ENCODE results near the gene TMEM72. TPM values are rescaled to one million over a fixed set of nuclear protein-coding genes. Genes with fewer than 3 reads are reported as not detected.

Gene TMEM72
- total and polyA plus RNA-seq, 2 donors (not counting 3 experiments of a cell fraction or from before 2014, with no cell fraction given) = not detected

DNA sequence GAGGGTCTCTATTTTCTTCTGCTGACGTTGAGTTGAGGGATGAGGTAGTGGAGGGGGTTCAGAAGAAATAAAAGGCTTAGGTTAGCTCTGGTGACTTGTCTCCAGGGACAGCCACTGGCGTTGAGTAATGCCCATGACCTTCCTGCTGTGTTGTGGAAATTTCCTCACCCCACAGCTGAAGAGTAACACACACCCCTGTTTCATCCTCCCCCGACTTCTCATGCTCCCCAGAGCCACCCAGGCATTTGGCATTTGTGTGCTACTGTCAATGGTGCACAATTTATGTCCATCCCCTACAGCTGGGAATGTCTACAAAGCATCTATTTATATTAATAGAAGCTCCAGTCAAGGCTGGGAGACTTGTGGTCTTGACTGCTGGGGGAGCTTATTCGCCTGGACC, 4.7 kb upstream of the TMEM72 start:
- no peak for FAIRE-seq
- BruUV-seq (replicated peaks) = no TSS peak
- Histone ChIP-seq H3K9me3 (replicated peaks; ENCODE audit: control insufficient read depth, insufficient read depth, low read length) (no peaks in the 10 kb centered on the region), H3K36me3 (ENCODE audit: control insufficient read depth in 2 of 2, extremely low read depth in 1 of 2, insufficient read depth in 2 of 2, low read length in 2 of 2) (no peaks in the 10 kb centered on the region), H2AFZ (ENCODE audit: low read depth, low read length) (no peak overlapping the region), H3K4me1 (ENCODE audit: control insufficient read depth, extremely low read depth, insufficient read depth, low read length) (no peaks in the 10 kb centered on the region), H3K9ac (replicated peaks; ENCODE audit: extremely low read depth, insufficient read depth, low read length) (no peak overlapping the region), H4K20me1 (replicated peaks; ENCODE audit: control insufficient read depth, extremely low read depth, insufficient read depth, low read length) (no peaks in the 10 kb centered on the region), H3K4me3 (replicated peaks in 1 of 3; ENCODE audit: insufficient read depth in 1 of 3, low read depth in 1 of 3, low read length in 3 of 3) (no peak overlapping the region), H3K27ac (ENCODE audit: insufficient read depth, low read depth, low read length) (no peak overlapping the region), H3K4me2 (ENCODE audit: insufficient read depth, low read length) (no peak overlapping the region), H3K79me2 (ENCODE audit: control insufficient read depth, insufficient read depth, low read length) (no peaks in the 10 kb centered on the region), H3K27me3 (ENCODE audit: control insufficient read depth in 2 of 2, insufficient read depth in 2 of 2, low read length in 2 of 2) (peaks cover 0 to 2% of the 10 kb centered on the region in 2 experiments), H3K9me1 (replicated peaks; ENCODE audit: control insufficient read depth, extremely low read depth, insufficient read depth, low read length) (no peaks in the 10 kb centered on the region)
- ChIA-PET POLR2A (no interaction called here), CTCF (no interaction called here)
- no peak for DNase-seq (ENCODE audit: low read depth, low spot score)
- intact Hi-C loops (cut with micrococcal nuclease) = no loop called here
- TF ChIP-seq, protein P1, sequence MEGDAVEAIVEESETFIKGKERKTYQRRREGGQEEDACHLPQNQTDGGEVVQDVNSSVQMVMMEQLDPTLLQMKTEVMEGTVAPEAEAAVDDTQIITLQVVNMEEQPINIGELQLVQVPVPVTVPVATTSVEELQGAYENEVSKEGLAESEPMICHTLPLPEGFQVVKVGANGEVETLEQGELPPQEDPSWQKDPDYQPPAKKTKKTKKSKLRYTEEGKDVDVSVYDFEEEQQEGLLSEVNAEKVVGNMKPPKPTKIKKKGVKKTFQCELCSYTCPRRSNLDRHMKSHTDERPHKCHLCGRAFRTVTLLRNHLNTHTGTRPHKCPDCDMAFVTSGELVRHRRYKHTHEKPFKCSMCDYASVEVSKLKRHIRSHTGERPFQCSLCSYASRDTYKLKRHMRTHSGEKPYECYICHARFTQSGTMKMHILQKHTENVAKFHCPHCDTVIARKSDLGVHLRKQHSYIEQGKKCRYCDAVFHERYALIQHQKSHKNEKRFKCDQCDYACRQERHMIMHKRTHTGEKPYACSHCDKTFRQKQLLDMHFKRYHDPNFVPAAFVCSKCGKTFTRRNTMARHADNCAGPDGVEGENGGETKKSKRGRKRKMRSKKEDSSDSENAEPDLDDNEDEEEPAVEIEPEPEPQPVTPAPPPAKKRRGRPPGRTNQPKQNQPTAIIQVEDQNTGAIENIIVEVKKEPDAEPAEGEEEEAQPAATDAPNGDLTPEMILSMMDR (IDR thresholded peaks at IDR 0.05; ENCODE audit: extremely low read depth in 1 of 2, insufficient read depth in 1 of 2, low read depth in 1 of 2, low read length in 2 of 2) = no peak
- TF ChIP-seq POLR2AphosphoS5 (IDR thresholded peaks at IDR 0.05; ENCODE audit: insufficient read depth, low read depth, low read length) (no peak), EZH2 (IDR thresholded peaks at IDR 0.05; ENCODE audit: borderline replicate concordance, low read depth, low read length, severe bottlenecking) (no peak)
- dilution Hi-C loops (cut with MboI; ENCODE audit: extremely low pct_ligation_motif_present, low sequenced_read_pairs) = no loop called here

- Histone ChIP-seq H3K9me3 (replicated peaks; ENCODE audit: control insufficient read depth, insufficient read depth, low read length) (no peaks in the 10 kb centered on the region), H3K79me2 (ENCODE audit: control insufficient read depth, insufficient read depth, low read length) (no peaks in the 10 kb centered on the region), H4K20me1 (replicated peaks; ENCODE audit: control insufficient read depth, extremely low read depth, insufficient read depth, low read length) (no peaks in the 10 kb centered on the region), H3K4me1 (ENCODE audit: control insufficient read depth, extremely low read depth, insufficient read depth, low read length) (no peaks in the 10 kb centered on the region), H3K27me3 (ENCODE audit: control insufficient read depth in 2 of 2, insufficient read depth in 2 of 2, low read length in 2 of 2) (peaks cover 0 to 2% of the 10 kb centered on the region in 2 experiments), H3K9me1 (replicated peaks; ENCODE audit: control insufficient read depth, extremely low read depth, insufficient read depth, low read length) (no peaks in the 10 kb centered on the region), H3K4me3 (replicated peaks in 1 of 3; ENCODE audit: insufficient read depth in 1 of 3, low read depth in 1 of 3, low read length in 3 of 3) (no peak overlapping the region), H3K4me2 (ENCODE audit: insufficient read depth, low read length) (no peak overlapping the region), H3K36me3 (ENCODE audit: control insufficient read depth in 2 of 2, extremely low read depth in 1 of 2, insufficient read depth in 2 of 2, low read length in 2 of 2) (no peaks in the 10 kb centered on the region), H3K9ac (replicated peaks; ENCODE audit: extremely low read depth, insufficient read depth, low read length) (no peak overlapping the region), H2AFZ (ENCODE audit: low read depth, low read length) (no peak overlapping the region), H3K27ac (ENCODE audit: insufficient read depth, low read depth, low read length) (no peak overlapping the region)
- ChIA-PET CTCF (no interaction called here), POLR2A (no interaction called here)
- intact Hi-C loops (cut with micrococcal nuclease) (no loop called here), dilution Hi-C loops (cut with MboI; ENCODE audit: extremely low pct_ligation_motif_present, low sequenced_read_pairs) (no loop called here)
- no TSS peak for BruUV-seq (replicated peaks)
- DNase-seq (ENCODE audit: low read depth, low spot score) (no peak), FAIRE-seq (no peak)
- TF ChIP-seq MYC (IDR thresholded peaks at IDR 0.05; ENCODE audit: low read depth, low read length) (no peak), JUN (IDR thresholded peaks at IDR 0.05; ENCODE audit: borderline replicate concordance, insufficient read depth, insufficient read length, low read depth) (no peak), EZH2 (IDR thresholded peaks at IDR 0.05; ENCODE audit: borderline replicate concordance, low read depth, low read length, severe bottlenecking) (no peak), GATA2 (IDR thresholded peaks at IDR 0.05; ENCODE audit: insufficient read depth, insufficient read length, low read depth, low read length) (no peak), POLR2A (IDR thresholded peaks at IDR 0.05; ENCODE audit: low read depth, low read length) (no peak), POLR2AphosphoS5 (IDR thresholded peaks at IDR 0.05; ENCODE audit: insufficient read depth, low read depth, low read length) (no peak), FOS (IDR thresholded peaks at IDR 0.05; ENCODE audit: borderline replicate concordance, insufficient read depth, low read length) (no peak)
- TF ChIP-seq, protein P1 (IDR thresholded peaks at IDR 0.05; ENCODE audit: extremely low read depth in 1 of 2, insufficient read depth in 1 of 2, low read depth in 1 of 2, low read length in 2 of 2) = no peak
- TF ChIP-seq, protein P2, sequence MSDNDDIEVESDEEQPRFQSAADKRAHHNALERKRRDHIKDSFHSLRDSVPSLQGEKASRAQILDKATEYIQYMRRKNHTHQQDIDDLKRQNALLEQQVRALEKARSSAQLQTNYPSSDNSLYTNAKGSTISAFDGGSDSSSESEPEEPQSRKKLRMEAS (IDR thresholded peaks at IDR 0.05; ENCODE audit: insufficient read depth, insufficient read length) = no peak
These were observed 3.6 kb upstream of the TMEM72 start for GRCh38 chr10:44907556-44907955.
